Immature natural killer cell (primary cell): ENCODE measurements around the gene CNN2. TPM values are rescaled to one million over a fixed set of nuclear protein-coding genes. Genes with fewer than 3 reads are reported as not detected.

Experiments used
- DNase-seq, 3 donors: peaks; one replicate each; pipeline ENCODE4 v3.0.0; 2022; ENCODE audit warnings: mixed read lengths in 1 of 3
- H3K27ac Mint-ChIP-seq, 6 donors: one replicate each; pipeline ENCODE4 v1.8.0; 2020; ENCODE audit warnings: mixed read lengths in 6 of 6, mild to moderate bottlenecking in 5 of 6, inconsistent platforms in 4 of 6, moderate library complexity in 3 of 6
- H3K27me3 Mint-ChIP-seq, 3 donors: one replicate each; pipeline ENCODE4 v1.8.0; 2020 to 2021; ENCODE audit warnings: low read depth in 3 of 3, mild to moderate bottlenecking in 3 of 3, mixed read lengths in 3 of 3, moderate library complexity in 3 of 3, inconsistent platforms in 1 of 3
- H3K36me3 Mint-ChIP-seq, 3 donors: one replicate each; pipeline ENCODE4 v1.8.0; 2020; ENCODE audit warnings: mixed read lengths in 3 of 3, inconsistent platforms in 2 of 3, mild to moderate bottlenecking in 2 of 3
- H3K4me1 Mint-ChIP-seq, 2 donors: one replicate each; pipeline ENCODE4 v1.8.0; 2020; ENCODE audit warnings: inconsistent platforms in 2 of 2, mild to moderate bottlenecking in 2 of 2, mixed read lengths in 2 of 2, moderate library complexity in 1 of 2
- H3K4me3 Mint-ChIP-seq, 5 donors: one replicate each; pipeline ENCODE4 v1.8.0; 2020; ENCODE audit warnings: mild to moderate bottlenecking in 5 of 5, mixed read lengths in 5 of 5, inconsistent platforms in 3 of 5, moderate library complexity in 3 of 5
- H3K9me3 Mint-ChIP-seq, 6 donors: one replicate each; pipeline ENCODE4 v1.8.0; 2020; ENCODE audit warnings: mild to moderate bottlenecking in 6 of 6, mixed read lengths in 6 of 6, inconsistent platforms in 4 of 6, moderate library complexity in 3 of 6
- polyA plus RNA-seq, 3 donors: library from polyadenylated mRNA; unstranded; fragments of 300-500 nt; fragmentation: Illumina TruSeq; gene quantifications; one replicate each; pipeline ENCODE4 v1.2.3, GENCODE V29; 2021

The CNN2 gene
- polyA plus RNA-seq, 3 donors from 2014 or later: 227 to 382 (median 255) TPM

GRCh38 chr19:1057176-1057855, 30.9 kb downstream of the CNN2 start:
- Mint-ChIP-seq H3K27ac (peak overlapping the region in 4 of 6 donors; percentile 41 to 78 (median 67)), H3K9me3 (peaks cover 0 to 6% (median 3%) of the 10 kb centered on the region in 6 donors), H3K27me3 (peaks cover 0 to 2% (median 1%) of the 10 kb centered on the region in 3 donors), H3K36me3 (peaks cover 9 to 18% (median 10%) of the 10 kb centered on the region in 3 donors), H3K4me3 (no peak overlapping the region), H3K4me1 (peaks cover 14% of the 10 kb centered on the region in 2 donors)
- DNase-seq: peak in 2 of 3 donors; percentile 47 to 58

DNA sequence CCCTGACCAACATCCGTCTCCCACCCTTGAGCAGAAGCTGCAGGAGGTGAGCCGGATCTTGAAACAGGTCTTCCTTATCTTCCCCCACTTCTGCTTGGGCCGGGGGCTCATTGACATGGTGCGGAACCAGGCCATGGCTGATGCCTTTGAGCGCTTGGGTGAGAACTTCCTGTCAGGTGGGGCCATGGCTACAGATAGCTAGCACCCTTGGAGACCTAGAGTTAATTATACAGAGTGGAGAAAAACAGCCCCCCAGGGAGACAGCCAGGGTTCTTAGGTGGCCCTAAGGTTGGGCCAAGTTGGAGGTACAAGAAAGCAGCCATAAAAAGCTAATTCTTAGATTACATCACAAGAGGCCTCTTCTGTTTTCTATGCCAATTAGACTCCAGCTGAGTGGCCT, 31.7 kb downstream of the CNN2 start:
- H3K4me3 Mint-ChIP-seq: no peak overlapping the region
- peak overlapping the region in 5 of 6 donors; percentile 19 to 67 (median 48) for H3K27ac Mint-ChIP-seq
- peaks cover 9 to 18% (median 10%) of the 10 kb centered on the region in 3 donors for H3K36me3 Mint-ChIP-seq
- peaks cover 14% of the 10 kb centered on the region in 2 donors for H3K4me1 Mint-ChIP-seq
- no peak for DNase-seq
- peaks cover 0 to 4% (median 2%) of the 10 kb centered on the region in 3 donors for H3K27me3 Mint-ChIP-seq
- H3K9me3 Mint-ChIP-seq: peaks cover 0 to 6% (median 3%) of the 10 kb centered on the region in 6 donors

GRCh38 chr19:1060689-1061088, 34.3 kb downstream of the CNN2 start:
- DNase-seq: no peak
- peaks cover 0 to 4% (median 3%) of the 10 kb centered on the region in 3 donors for H3K27me3 Mint-ChIP-seq
- H3K9me3 Mint-ChIP-seq: peaks cover 0 to 6% (median 3%) of the 10 kb centered on the region in 6 donors
- H3K4me1 Mint-ChIP-seq: peaks cover 24 to 27% of the 10 kb centered on the region in 2 donors
- peaks cover 9 to 18% (median 10%) of the 10 kb centered on the region in 3 donors for H3K36me3 Mint-ChIP-seq
- H3K4me3 Mint-ChIP-seq: no peak overlapping the region
- no peak overlapping the region for H3K27ac Mint-ChIP-seq

DNA sequence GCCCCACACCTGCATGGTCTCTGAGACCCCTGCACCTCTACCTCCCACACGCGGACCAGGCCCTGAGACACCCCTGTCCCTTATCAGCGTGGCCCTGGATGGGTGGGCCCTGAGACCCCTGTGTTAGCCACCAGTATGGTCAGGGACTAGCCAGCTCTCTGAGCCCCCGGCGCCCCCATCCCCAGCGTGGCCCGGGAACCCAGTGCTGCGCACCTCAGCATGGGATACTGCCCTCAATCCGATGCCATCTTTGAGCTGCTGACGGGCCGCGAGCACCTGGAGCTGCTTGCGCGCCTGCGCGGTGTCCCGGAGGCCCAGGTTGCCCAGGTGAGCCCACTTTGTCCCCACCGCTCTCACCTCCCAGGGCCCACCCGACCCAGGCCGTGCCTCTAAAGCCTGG, 35.6 kb downstream of the CNN2 start:
- H3K36me3 Mint-ChIP-seq: peaks cover 4 to 11% (median 9%) of the 10 kb centered on the region in 3 donors
- no peak overlapping the region for H3K27ac Mint-ChIP-seq
- peaks cover 0 to 5% (median 3%) of the 10 kb centered on the region in 6 donors for H3K9me3 Mint-ChIP-seq
- H3K4me3 Mint-ChIP-seq: no peak overlapping the region
- DNase-seq: no peak
- H3K27me3 Mint-ChIP-seq: peaks cover 0 to 4% (median 2%) of the 10 kb centered on the region in 3 donors
- H3K4me1 Mint-ChIP-seq: peaks cover 26 to 29% of the 10 kb centered on the region in 2 donors

DNA sequence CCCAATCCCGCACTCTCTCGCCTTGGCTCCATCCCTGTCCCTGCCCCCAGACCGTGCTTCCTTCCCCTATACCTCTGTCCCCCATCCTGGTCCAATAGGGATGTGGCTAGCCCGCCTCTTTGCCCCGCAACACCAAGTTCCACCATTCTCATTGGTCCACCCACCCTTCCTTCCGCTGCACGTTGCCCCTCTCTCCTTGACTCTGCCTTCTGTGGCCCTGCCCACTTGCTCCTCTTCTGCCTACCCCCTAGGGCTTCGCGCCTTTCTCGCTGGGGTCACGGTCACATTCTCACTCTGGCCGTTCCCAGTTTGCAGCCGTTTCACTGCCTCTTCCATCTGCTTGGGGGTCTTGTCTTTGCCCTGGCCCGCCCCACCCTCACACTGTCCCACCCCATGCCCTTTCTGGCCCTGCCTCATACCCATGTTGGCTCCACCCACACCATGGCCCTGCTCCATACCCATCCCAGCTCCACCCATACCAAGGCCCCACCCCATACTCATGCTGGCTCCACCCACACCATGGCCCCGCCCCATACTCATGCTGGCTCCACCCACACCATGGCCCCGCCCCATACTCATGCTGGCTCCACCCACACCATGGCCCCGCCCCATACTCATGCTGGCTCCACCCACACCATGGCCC, 36.1 kb downstream of the CNN2 start:
- peaks cover 21 to 24% of the 10 kb centered on the region in 2 donors for H3K4me1 Mint-ChIP-seq
- peaks cover 0 to 4% (median 2%) of the 10 kb centered on the region in 3 donors for H3K27me3 Mint-ChIP-seq
- H3K4me3 Mint-ChIP-seq: no peak overlapping the region
- H3K36me3 Mint-ChIP-seq: peaks cover 1 to 7% (median 5%) of the 10 kb centered on the region in 3 donors
- H3K27ac Mint-ChIP-seq: no peak overlapping the region
- no peak for DNase-seq
- H3K9me3 Mint-ChIP-seq: peaks cover 0 to under 1% (median under 1%) of the 10 kb centered on the region in 6 donors

DNA sequence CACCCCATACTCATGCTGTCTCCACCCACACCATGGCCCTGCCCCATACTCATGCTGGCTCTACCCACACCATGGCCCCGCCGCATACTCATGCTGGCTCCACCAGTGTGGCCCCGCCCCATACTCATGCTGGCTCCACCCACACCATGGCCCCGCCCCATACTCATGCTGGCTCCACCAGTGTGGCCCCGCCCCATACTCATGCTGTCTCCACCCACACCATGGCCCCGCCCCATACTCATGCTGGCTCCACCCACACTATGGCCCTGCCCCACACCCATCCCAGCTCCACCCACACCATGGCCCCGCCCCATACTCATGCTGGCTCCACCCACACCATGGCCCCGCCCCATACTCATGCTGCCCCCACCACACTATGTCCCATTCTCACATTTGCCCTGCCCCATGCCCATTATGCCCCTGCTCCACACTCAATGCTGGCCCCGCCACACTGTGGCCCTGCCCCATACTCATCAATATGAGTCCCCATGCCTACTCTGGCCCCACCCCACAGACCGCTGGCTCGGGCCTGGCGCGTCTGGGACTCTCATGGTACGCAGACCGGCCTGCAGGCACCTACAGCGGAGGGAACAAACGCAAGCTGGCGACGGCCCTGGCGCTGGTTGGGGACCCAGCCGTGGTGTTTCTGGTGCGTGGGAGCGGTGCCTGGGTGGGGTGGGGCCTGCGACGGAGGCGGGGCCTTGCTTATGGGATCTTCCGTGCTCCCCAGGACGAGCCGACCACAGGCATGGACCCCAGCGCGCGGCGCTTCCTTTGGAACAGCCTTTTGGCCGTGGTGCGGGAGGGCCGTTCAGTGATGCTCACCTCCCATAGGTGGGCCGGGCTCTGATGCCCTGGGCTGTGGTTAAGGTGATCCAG, 36.9 kb downstream of the CNN2 start:
- DNase-seq: peak; percentile 65 to 72 (median 66)
- peak overlapping the region in 4 of 6 donors; percentile 64 to 87 (median 76) for H3K27ac Mint-ChIP-seq
- H3K36me3 Mint-ChIP-seq: peaks cover 0 to under 1% (median 0%) of the 10 kb centered on the region in 3 donors
- H3K9me3 Mint-ChIP-seq: no peaks in the 10 kb centered on the region
- H3K27me3 Mint-ChIP-seq: peaks cover 0 to 11% (median 5%) of the 10 kb centered on the region in 3 donors
- peaks cover 13 to 20% of the 10 kb centered on the region in 2 donors for H3K4me1 Mint-ChIP-seq
- H3K4me3 Mint-ChIP-seq: no peak overlapping the region

DNA sequence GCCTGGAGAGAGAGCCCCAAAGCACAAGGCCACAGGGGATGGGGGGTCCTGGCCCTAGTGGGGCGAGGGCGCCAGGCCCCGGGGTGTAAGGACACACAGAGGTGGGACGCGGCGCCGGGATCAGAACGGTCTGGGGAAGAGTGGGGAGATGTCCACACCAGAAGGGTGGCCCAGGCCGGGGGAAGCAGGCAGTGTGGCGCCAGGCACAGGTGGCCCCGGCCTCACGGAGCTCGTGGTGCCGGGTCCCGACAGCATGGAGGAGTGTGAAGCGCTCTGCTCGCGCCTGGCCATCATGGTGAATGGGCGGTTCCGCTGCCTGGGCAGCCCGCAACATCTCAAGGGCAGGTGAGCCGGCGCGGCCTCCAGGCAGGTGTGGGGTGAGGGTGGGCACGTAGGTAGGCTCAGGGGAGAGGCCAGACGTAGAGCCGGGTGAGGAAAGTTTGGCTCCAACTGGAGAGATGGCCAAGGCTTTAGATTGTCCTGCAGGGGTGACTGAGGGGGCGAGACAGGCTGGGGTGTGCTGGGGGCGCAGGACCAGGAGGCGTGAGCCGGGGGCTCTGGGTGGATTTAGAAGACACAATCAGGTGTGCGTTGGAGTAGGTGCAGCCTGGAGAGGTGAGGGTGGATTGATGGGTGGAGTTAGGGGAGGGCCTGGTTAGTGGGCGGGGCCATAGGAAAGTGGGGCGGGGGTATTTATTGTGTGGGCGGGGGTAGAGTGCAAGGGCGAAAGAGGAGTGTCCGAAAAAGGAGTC, 37.7 kb downstream of the CNN2 start:
- DNase-seq: no peak
- no peak overlapping the region for H3K4me3 Mint-ChIP-seq
- peaks cover 19 to 27% of the 10 kb centered on the region in 2 donors for H3K4me1 Mint-ChIP-seq
- H3K9me3 Mint-ChIP-seq: no peaks in the 10 kb centered on the region
- peaks cover 6 to 17% (median 10%) of the 10 kb centered on the region in 3 donors for H3K27me3 Mint-ChIP-seq
- peak overlapping the region in 3 of 6 donors; percentile 7 to 40 (median 36) for H3K27ac Mint-ChIP-seq
- peaks cover 4 to 5% (median 5%) of the 10 kb centered on the region in 3 donors for H3K36me3 Mint-ChIP-seq

GRCh38 chr19:1064661-1065605, 38.5 kb downstream of the CNN2 start:
- peak; percentile 60 to 66 (median 60) for DNase-seq
- Mint-ChIP-seq H3K27me3 (peaks cover 6 to 21% (median 10%) of the 10 kb centered on the region in 3 donors), H3K36me3 (peaks cover 7 to 8% (median 8%) of the 10 kb centered on the region in 3 donors)

GRCh38 chr19:1065606-1066109, 39.2 kb downstream of the CNN2 start:
- DNase-seq: no peak
- H3K9me3 Mint-ChIP-seq: no peaks in the 10 kb centered on the region
- peaks cover 30 to 35% of the 10 kb centered on the region in 2 donors for H3K4me1 Mint-ChIP-seq
- H3K27ac Mint-ChIP-seq: peak overlapping the region in 5 of 6 donors; percentile 17 to 84 (median 40)
- H3K36me3 Mint-ChIP-seq: peaks cover 7 to 8% (median 8%) of the 10 kb centered on the region in 3 donors
- H3K4me3 Mint-ChIP-seq: peak overlapping the region; percentile 2 to 52 (median 40)
- H3K27me3 Mint-ChIP-seq: peaks cover 9 to 21% (median 10%) of the 10 kb centered on the region in 3 donors

More at GRCh38 chr19:1064661-1065605, 38.5 kb downstream of the CNN2 start:
- Mint-ChIP-seq H3K9me3 (no peaks in the 10 kb centered on the region), H3K4me3 (peak overlapping the region; percentile 45 to 71 (median 64)), H3K4me1 (peaks cover 27 to 33% of the 10 kb centered on the region in 2 donors), H3K27ac (peak overlapping the region in 5 of 6 donors; percentile 24 to 85 (median 66))

GRCh38 chr19:1066251-1066747, 39.9 kb downstream of the CNN2 start:
- Mint-ChIP-seq H3K36me3 (peaks cover 7 to 8% (median 8%) of the 10 kb centered on the region in 3 donors), H3K4me3 (peak overlapping the region; percentile 73 to 98 (median 80)), H3K4me1 (peaks cover 30 to 35% of the 10 kb centered on the region in 2 donors), H3K9me3 (no peaks in the 10 kb centered on the region), H3K27me3 (peaks cover 9 to 21% (median 10%) of the 10 kb centered on the region in 3 donors), H3K27ac (peak overlapping the region in 4 of 6 donors; percentile 84 to 96 (median 89))
- no peak for DNase-seq

- no peaks in the 10 kb centered on the region for H3K9me3 Mint-ChIP-seq
- peaks cover 33 to 38% of the 10 kb centered on the region in 2 donors for H3K4me1 Mint-ChIP-seq
- H3K36me3 Mint-ChIP-seq: peaks cover 7 to 10% (median 10%) of the 10 kb centered on the region in 3 donors
These were observed 40.4 kb downstream of the CNN2 start, which contains the start of gene ARHGAP45 for GRCh38 chr19:1066748-1067340. Gene ARHGAP45 (plus strand): TSS chr19:1067167. CDS start chr19:1067406, 239 bp downstream.

More at GRCh38 chr19:1066748-1067340, 40.4 kb downstream of the CNN2 start, which contains the start of gene ARHGAP45:
- Mint-ChIP-seq H3K4me3 (peak within 1 kb of the TSS; percentile 90 to 98 (median 95)), H3K27ac (peak within 1 kb of the TSS; percentile 95 to 98 (median 96)), H3K27me3 (peaks cover 10 to 22% (median 12%) of the 10 kb centered on the region in 3 donors)
- peak; percentile 88 to 90 (median 89) for DNase-seq
